RWPE2 (cell line): ENCODE data around the gene KSR1.

ENCODE experiments used
- ATAC-seq: fragments of 200-7000 bp; cut with Tn5 transposase; 3 replicates; pipeline ENCODE4 v1.9.1; 2021; ENCODE audit warnings: low read depth
- DNase-seq: peaks from one replicate; pipeline ENCODE4 v3.0.0-alpha.2; 2020; ENCODE audit warnings: low spot score
- H3K27ac ChIP-seq: fragments of 450-650 bp; 2 replicates; pipeline ENCODE4 v1.5.1; 2017; ENCODE audit warnings: mild to moderate bottlenecking; ENCODE audit not compliant: poor library complexity, severe bottlenecking
- H3K27me3 ChIP-seq: fragments of 250-450 bp; sonication (Bioruptor Pico); 2 replicates; pipeline ENCODE4 v1.5.1; 2021; ENCODE audit warnings: mild to moderate bottlenecking, moderate library complexity; ENCODE audit not compliant: insufficient read depth, poor library complexity, severe bottlenecking
- H3K36me3 ChIP-seq: fragments of 250-450 bp; sonication (Bioruptor Pico); 2 replicates; pipeline ENCODE4 v1.5.1; 2020; ENCODE audit warnings: low read depth, mild to moderate bottlenecking, moderate library complexity
- H3K4me1 ChIP-seq: fragments of 250-450 bp; sonication (Bioruptor Pico); 2 replicates; pipeline ENCODE4 v1.5.1; 2021; ENCODE audit warnings: mild to moderate bottlenecking, moderate library complexity; ENCODE audit not compliant: insufficient read depth, poor library complexity, severe bottlenecking
- H3K4me3 ChIP-seq: fragments of 250-450 bp; sonication (Bioruptor Pico); 2 replicates; pipeline ENCODE4 v1.5.1; 2021; ENCODE audit warnings: mild to moderate bottlenecking, moderate library complexity; ENCODE audit not compliant: severe bottlenecking
- H3K9me3 ChIP-seq: fragments of 250-450 bp; sonication (Bioruptor Pico); 2 replicates; pipeline ENCODE4 v1.5.1; 2021; ENCODE audit warnings: mild to moderate bottlenecking, moderate library complexity; ENCODE audit not compliant: severe bottlenecking
- CTCF ChIP-seq: fragments of 450-650 bp; IDR thresholded peaks from one replicate; pipeline ENCODE4 v1.5.1; 2017; ENCODE audit warnings: mild to moderate bottlenecking, moderate library complexity; ENCODE audit not compliant: poor library complexity, severe bottlenecking

Gene KSR1

GRCh38 chr17:27475981-27476895 is 20.0 kb downstream of the KSR1 start:
- H3K27ac ChIP-seq, result no peak overlapping the region
- DNase-seq, result no peak
- no peak for TF ChIP-seq CTCF
- no peaks in the 10 kb centered on the region for H3K36me3 ChIP-seq
- no peak overlapping the region for H3K4me3 ChIP-seq
- peaks cover 10% of the 10 kb centered on the region for H3K4me1 ChIP-seq
- ATAC-seq, result no peak
- no peaks in the 10 kb centered on the region for H3K9me3 ChIP-seq
- H3K27me3 ChIP-seq, result no peaks in the 10 kb centered on the region

- Histone ChIP-seq H3K27me3 (no peaks in the 10 kb centered on the region), H3K36me3 (no peaks in the 10 kb centered on the region), H3K27ac (no peak overlapping the region), H3K4me3 (no peak overlapping the region), H3K4me1 (no peaks in the 10 kb centered on the region), H3K9me3 (no peaks in the 10 kb centered on the region)
- no peak for DNase-seq
- no peak for ATAC-seq
- TF ChIP-seq CTCF, result no peak
Observed at GRCh38 chr17:27477050-27477888, 21.0 kb downstream of the KSR1 start.

GRCh38 chr17:27477971-27478684 is 21.9 kb downstream of the KSR1 start:
- Histone ChIP-seq H3K4me1 (no peaks in the 10 kb centered on the region), H3K27ac (no peak overlapping the region), H3K27me3 (no peaks in the 10 kb centered on the region), H3K36me3 (no peaks in the 10 kb centered on the region), H3K4me3 (no peak overlapping the region), H3K9me3 (no peaks in the 10 kb centered on the region)
- ATAC-seq, result no peak
- no peak for DNase-seq
- TF ChIP-seq CTCF, result no peak

GRCh38 chr17:27478901-27479538 is 22.8 kb downstream of the KSR1 start:
- ATAC-seq (no peak), DNase-seq (no peak)
- Histone ChIP-seq H3K4me3 (no peak overlapping the region), H3K36me3 (no peaks in the 10 kb centered on the region), H3K27me3 (no peaks in the 10 kb centered on the region), H3K9me3 (no peaks in the 10 kb centered on the region), H3K27ac (no peak overlapping the region), H3K4me1 (no peaks in the 10 kb centered on the region)
- TF ChIP-seq CTCF, result no peak
